GM18907 (cell line): Measurements from ENCODE around the gene SAMD8.
A peak's percentile ranks its signal among the peaks of the same experiment; 100 is the strongest.
"Not testable (repeated sequence)": the region's sequence is repeated elsewhere in the genome, so short reads cannot be mapped to it uniquely, and the experiment has no call there.

ENCODE experiments used
- ATAC-seq: cut with Tn5 transposase; IDR thresholded peaks from one replicate; pipeline ENCODE4 v1.9.1; 2021; ENCODE audit warnings: mild to moderate bottlenecking, moderate library complexity; ENCODE audit not compliant: unreplicated experiment

SAMD8 gene

DNA sequence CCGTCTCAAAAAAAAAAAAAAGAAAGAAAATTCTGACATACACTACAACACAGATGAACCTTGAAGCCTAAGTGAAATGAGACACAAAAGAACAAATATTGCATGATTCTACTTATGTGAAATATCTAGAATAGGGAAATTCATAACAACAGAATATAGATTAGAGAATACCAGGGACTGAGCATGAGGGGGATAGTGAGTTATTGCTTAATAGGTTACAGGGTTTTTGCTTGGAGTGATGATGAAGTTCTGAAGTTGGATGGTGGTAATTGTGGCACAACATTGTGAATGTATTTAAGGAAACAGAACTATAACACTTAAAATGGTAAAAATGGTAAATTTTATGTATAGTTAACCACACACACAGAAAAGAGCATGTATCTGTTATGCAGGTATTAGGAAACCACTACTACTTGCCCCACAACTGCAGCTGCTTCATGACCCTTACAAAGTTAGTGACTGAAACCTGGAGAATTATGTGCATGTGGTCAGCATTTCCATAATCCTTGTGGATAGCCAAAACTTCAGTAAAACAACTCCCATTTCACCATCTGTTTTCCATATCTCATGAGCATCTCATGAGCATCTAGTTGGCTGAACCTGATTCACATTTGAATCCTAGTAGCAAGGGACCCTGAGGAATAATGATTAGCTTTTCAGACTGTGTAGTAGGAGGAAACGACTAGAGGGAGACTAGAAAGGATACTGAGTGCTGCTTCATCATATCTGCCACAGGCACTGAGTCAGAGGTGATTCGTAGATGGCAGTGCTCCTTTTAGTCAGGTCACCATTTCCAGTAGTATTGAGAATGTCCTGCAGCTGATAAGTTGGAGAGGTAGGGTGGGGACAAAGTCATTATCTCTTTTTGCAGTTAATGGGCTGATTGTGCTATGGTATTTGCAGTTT lies 26.3 kb downstream of the SAMD8 start:
- no peak for ATAC-seq

DNA sequence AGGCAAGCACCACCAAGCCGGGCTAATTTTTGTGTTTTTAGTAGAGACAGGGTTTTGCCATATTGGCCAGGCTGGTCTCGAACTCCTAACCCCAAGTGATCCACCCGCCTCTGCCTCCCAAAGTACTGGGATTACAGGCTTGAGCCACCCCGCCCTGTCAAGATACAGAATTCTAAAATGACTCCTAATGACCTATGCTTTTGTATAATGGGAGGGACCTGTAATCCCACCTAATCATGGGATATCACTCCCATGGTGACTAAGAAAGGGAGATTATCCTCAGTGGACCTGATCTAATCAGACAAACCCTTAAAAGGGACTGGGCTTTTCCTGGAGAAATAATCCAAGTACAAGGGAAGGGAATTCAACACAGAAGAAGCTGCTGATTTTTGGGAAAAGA lies 28.8 kb downstream of the SAMD8 start:
- ATAC-seq, result no peak

DNA sequence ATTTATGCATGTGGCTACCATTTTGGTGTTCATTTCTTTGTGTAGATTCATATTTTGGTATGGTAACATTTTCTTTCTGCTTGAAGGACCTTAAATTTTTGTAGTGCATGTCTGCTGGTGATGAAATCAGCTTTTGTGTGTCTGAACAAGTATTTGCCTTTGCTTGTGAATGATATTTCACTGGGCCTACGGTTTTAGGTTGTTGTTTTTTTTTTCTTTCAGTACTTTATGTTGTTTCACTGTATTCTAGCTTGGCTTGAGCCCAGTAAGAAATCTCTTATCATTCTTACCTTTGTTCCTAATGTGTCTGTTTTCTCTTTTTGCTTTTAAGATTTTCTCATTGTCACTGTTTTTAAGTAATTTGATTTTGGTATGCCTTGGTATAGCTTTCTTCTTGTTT lies 31.9 kb downstream of the SAMD8 start:
- no peak for ATAC-seq

- no peak for ATAC-seq
Measured at GRCh38 chr10:75145590-75145989, 34.1 kb downstream of the SAMD8 start.

DNA sequence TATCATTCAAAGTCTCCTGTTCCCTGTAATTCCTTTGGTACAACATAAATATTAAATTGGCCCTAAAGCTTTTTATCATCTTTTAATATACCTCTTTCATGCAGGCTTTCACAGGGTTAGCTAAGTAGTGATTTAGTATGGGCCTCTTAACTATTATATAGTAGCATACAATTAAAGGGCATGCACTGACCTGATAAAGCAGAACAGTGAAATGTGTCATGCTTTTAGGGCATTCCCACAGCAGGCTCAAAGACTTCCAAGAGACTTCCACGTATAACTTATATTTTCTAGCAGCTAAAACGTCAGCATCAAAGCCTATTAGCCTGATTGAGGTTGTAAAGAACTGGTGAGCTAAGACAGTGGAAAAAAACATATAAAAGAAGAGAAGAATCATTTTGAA lies 35.3 kb downstream of the SAMD8 start:
- ATAC-seq, result no peak

DNA sequence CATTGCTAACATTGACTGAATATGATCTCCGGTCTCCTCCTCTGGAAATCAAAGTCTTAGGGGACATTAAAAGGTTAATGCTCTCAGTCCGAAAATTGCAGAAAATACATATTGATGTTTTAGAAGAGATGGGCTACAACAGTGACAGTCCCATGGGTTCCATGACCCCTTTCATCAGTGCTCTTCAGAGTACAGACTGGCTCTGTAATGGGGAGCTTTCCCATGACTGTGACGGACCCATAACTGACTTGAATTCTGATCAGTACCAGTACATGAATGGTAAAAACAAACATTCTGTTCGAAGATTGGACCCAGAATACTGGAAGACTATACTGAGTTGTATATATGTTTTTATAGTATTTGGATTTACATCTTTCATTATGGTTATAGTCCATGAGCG lies 39.2 kb downstream of the SAMD8 start:
- ATAC-seq, result no peak

- ATAC-seq, result no peak
Measured at GRCh38 chr10:75159519-75159918, 48.1 kb downstream of the SAMD8 start.

- ATAC-seq, result peak; percentile 85
Measured at GRCh38 chr10:75165684-75166622, 54.5 kb downstream of the SAMD8 start.

DNA sequence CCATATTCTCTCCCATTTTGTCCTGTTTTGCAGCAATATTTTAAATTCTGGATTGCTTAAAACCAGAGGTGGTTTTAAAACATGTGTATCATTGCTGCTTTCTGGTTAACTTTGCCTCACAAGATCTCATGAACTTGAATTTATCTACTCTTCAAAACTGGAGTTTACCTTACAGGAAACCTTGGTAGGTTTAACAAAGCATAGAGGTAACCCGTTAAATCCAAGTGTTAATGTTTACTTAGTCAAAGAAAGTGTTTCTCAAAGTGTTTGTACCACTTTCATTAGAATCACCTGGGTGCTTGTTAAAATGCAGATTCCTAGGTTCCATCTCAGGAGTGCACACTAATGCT lies 55.1 kb downstream of the SAMD8 start:
- ATAC-seq, result peak; percentile 35

DNA sequence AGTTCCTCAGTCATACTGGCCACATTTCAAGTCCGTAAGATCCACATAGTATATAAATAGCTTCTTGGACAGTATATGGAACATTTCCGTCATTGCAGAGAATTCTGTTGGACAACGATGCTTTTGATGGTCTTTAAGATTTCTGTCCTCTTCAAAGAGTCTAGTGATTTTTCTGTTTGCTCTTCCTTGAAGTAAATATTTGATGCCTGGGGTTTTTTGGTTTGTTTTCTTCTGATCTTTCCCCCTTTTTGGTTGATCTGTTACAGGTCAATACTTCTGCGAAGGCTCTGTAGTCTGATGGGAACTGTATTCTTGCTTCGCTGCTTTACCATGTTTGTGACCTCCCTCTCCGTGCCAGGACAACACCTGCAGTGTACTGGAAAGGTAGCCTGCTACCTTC lies 56.8 kb downstream of the SAMD8 start:
- ATAC-seq, result no peak

DNA sequence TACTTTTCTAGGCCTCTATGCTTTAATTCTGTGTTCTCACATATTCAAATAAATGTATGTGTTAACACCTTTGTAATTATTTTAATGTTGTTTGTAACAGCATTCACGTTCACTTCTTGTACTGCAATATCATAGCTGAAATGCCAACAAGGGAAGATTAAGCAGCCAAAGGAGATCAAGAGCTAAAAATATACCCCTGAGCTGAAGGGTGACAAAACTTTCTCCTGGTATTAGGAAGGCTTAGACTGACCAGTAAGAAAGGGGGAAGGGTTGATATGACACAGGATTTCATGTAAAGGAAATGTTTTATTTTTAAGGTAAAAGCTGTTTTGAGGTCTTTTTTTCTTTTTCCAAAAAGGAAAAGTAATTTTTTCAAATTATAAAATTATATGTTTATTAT lies 58.8 kb downstream of the SAMD8 start:
- no peak for ATAC-seq

GRCh38 chr10:75175046-75175445 lies 63.6 kb downstream of the SAMD8 start:
- no peak for ATAC-seq

GRCh38 chr10:75176046-75176445 lies 64.6 kb downstream of the SAMD8 start:
- no peak for ATAC-seq

DNA sequence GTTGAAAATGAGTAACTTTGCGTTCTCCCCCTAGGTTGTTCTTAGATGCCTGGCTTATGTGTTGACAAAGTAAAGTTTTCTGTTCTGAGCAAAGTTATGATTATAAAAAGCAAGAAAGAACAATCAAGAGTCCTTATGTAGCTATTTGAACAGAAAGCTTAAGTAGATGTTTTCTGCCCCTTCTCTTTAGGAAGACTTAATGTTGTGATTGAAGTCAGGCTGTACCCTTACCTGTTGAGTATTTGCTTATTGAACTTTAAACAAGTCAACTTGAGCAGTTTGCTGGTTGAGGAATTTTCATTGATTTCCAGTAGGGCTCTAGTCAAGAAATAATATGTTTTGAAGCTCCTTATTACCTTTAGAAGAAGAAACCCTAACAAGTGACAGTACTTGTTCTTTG lies 65.3 kb downstream of the SAMD8 start:
- no peak for ATAC-seq

DNA sequence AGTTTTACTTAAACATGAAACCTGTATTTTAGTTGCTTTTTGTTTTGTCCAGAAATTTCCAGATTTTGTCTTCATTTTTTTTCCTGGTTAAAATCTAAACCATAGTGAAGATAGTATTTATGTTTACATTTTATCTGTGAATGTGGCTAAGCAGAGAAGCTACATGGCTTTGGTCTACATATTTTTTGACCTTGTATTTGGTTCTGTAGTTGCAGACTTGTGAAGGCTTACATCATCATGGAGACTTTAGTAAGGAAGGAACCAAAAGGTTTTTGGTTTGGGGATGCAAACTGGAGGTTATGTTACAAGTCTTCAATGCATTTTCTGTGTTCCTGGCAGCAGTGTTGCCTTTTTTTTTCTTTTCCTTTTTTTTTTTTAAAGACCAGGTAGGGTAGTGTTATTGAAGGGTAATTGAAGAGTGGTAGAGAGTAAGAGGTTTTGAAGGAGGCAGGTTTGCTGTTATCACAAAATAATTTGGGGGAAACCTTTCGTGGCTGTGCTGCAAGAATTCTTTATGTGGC lies 68.3 kb downstream of the SAMD8 start:
- no peak for ATAC-seq

- no peak for ATAC-seq
Measured at GRCh38 chr10:75180592-75180991, 69.1 kb downstream of the SAMD8 start.

GRCh38 chr10:75181073-75181472 lies 69.6 kb downstream of the SAMD8 start:
- no peak for ATAC-seq

- no peak for ATAC-seq
Measured at GRCh38 chr10:75186310-75186709, 74.9 kb downstream of the SAMD8 start.

- peak; percentile 55 for ATAC-seq
Measured at GRCh38 chr10:75187961-75188426, 76.5 kb downstream of the SAMD8 start.

GRCh38 chr10:75188522-75188921 lies 77.1 kb downstream of the SAMD8 start:
- not testable (repeated sequence) for ATAC-seq

GRCh38 chr10:75189266-75190096 lies 78.0 kb downstream of the SAMD8 start:
- no peak for ATAC-seq
